CD4-positive, alpha-beta T cell (primary cell): ENCODE data around the gene KCNQ1. TPM values are rescaled to one million over a fixed set of nuclear protein-coding genes. Genes with fewer than 3 reads are reported as not detected.

Experiments
- ATAC-seq: fragments of 200-7000 bp; cut with Tn5 transposase; one replicate; pipeline ENCODE4 v1.10.0; 2022; ENCODE audit warnings: mild to moderate bottlenecking; ENCODE audit not compliant: poor library complexity
- CTCF ChIA-PET: fragments of 350-600 bp; sonication (Branson Sonifier 250); formaldehyde crosslinking; loops from one replicate; lab custom pipeline; 2021; ENCODE audit warnings: antibody characterized with exemption, inconsistent platforms; lab: Charles Lee
- POLR2A ChIA-PET: fragments of 350-600 bp; sonication (Branson Sonifier 250); formaldehyde crosslinking; loops from one replicate; lab custom pipeline; 2021; ENCODE audit warnings: antibody characterized with exemption, inconsistent platforms; lab: Charles Lee
- DNase-seq, 14 experiments: peaks; one replicate each; pipeline ENCODE4 v3.0.0-alpha.2; 2013 to 2020; ENCODE audit warnings: mixed read lengths in 2 of 14
- H3K27ac ChIP-seq, 2 donors: one replicate each; pipeline versions ENCODE4 v1.5.1 to v1.7.0; 2013; ENCODE audit warnings: low read length in 2 of 2, low read depth in 1 of 2, mild to moderate bottlenecking in 1 of 2
- H3K27me3 ChIP-seq, 2 experiments: 1 replicate in 1 of 2; 2 replicates in 1 of 2; pipeline versions ENCODE4 v1.6.1 to v1.7.0; 2013; ENCODE audit warnings: low read length in 2 of 2, control low read depth in 1 of 2, mild to moderate bottlenecking in 1 of 2, moderate library complexity in 1 of 2; ENCODE audit not compliant: insufficient read depth in 2 of 2, control insufficient read depth in 1 of 2
- H3K36me3 ChIP-seq: one replicate; pipeline ENCODE4 v1.6.1; 2013; ENCODE audit warnings: low read length, control low read depth; ENCODE audit not compliant: insufficient read depth
- H3K4me1 ChIP-seq: one replicate; pipeline ENCODE4 v1.6.1; 2013; ENCODE audit warnings: low read length, control low read depth; ENCODE audit not compliant: insufficient read depth
- H3K4me3 ChIP-seq: one replicate; pipeline ENCODE4 v1.5.1; 2013; ENCODE audit warnings: mild to moderate bottlenecking, low read length, moderate library complexity
- H3K9me3 ChIP-seq, 2 experiments: 1 replicate in 1 of 2; 2 replicates in 1 of 2; pipeline versions ENCODE4 v1.6.1 to v1.7.0; 2013; ENCODE audit warnings: low read length in 2 of 2, mild to moderate bottlenecking in 2 of 2, control low read depth in 1 of 2, moderate library complexity in 1 of 2; ENCODE audit not compliant: control insufficient read depth in 1 of 2, insufficient read depth in 1 of 2
- H3K27ac Mint-ChIP-seq: one replicate; pipeline ENCODE4 v1.8.0; 2020; ENCODE audit warnings: mixed read lengths
- H3K27me3 Mint-ChIP-seq: one replicate; pipeline ENCODE4 v1.8.0; 2021; ENCODE audit warnings: mixed read lengths
- H3K36me3 Mint-ChIP-seq: one replicate; pipeline ENCODE4 v1.8.0; 2021; ENCODE audit warnings: low read depth, mixed read lengths
- H3K4me1 Mint-ChIP-seq: one replicate; pipeline ENCODE4 v1.8.0; 2021; ENCODE audit warnings: low read depth, mixed read lengths
- H3K4me3 Mint-ChIP-seq: one replicate; pipeline ENCODE4 v1.8.0; 2020; ENCODE audit warnings: mild to moderate bottlenecking, mixed read lengths
- H3K9me3 Mint-ChIP-seq: one replicate; pipeline ENCODE4 v1.8.0; 2020; ENCODE audit warnings: mixed read lengths
- intact Hi-C, 2 experiments: fragments of 100-400 bp; cut with DNase I in 1 of 2; cut with micrococcal nuclease in 1 of 2; formaldehyde crosslinking; loops; one replicate each; pipeline versions ENCODE4 v1.15.1 to v1.9.0; 2023 to 2025; cut with DNase I, micrococcal nuclease
- total RNA-seq, 174 experiments: library from RNA in 2 of 174; stranded (reverse) in 2 of 174; gene quantifications; one replicate each; pipeline ENCODE4 v1.2.3 and lab custom pipeline; 2021 to 2026
- TF ChIP-seq, protein P1 (sequence below): fragments of 200-600 bp; IDR thresholded peaks from one replicate; pipeline ENCODE4 v1.8.0; 2022; ENCODE audit warnings: antibody characterized with exemption, mild to moderate bottlenecking

The KCNQ1 gene
- total RNA-seq, 2 experiments from 2014 or later = 31.3 to 33.1 TPM

- intact Hi-C loops = no loop called here
- Histone ChIP-seq H3K9me3 (peaks cover 0 to 8% of the 10 kb centered on the region in 2 experiments), H3K4me3 (no peak overlapping the region), H3K36me3 (no peaks in the 10 kb centered on the region), H3K4me1 (peaks cover 17% of the 10 kb centered on the region), H3K27me3 (no peaks in the 10 kb centered on the region), H3K27ac (no peak overlapping the region)
- no peaks in the 10 kb centered on the region for H3K27me3 Mint-ChIP-seq
- peaks cover 16% of the 10 kb centered on the region for H3K36me3 Mint-ChIP-seq
- ChIA-PET CTCF (no interaction called here), POLR2A (no interaction called here)
- H3K4me3 Mint-ChIP-seq = no peak overlapping the region
- DNase-seq = peak in 2 of 14 experiments; percentile 1 to 17
- no peak for ATAC-seq
- TF ChIP-seq, protein P1, sequence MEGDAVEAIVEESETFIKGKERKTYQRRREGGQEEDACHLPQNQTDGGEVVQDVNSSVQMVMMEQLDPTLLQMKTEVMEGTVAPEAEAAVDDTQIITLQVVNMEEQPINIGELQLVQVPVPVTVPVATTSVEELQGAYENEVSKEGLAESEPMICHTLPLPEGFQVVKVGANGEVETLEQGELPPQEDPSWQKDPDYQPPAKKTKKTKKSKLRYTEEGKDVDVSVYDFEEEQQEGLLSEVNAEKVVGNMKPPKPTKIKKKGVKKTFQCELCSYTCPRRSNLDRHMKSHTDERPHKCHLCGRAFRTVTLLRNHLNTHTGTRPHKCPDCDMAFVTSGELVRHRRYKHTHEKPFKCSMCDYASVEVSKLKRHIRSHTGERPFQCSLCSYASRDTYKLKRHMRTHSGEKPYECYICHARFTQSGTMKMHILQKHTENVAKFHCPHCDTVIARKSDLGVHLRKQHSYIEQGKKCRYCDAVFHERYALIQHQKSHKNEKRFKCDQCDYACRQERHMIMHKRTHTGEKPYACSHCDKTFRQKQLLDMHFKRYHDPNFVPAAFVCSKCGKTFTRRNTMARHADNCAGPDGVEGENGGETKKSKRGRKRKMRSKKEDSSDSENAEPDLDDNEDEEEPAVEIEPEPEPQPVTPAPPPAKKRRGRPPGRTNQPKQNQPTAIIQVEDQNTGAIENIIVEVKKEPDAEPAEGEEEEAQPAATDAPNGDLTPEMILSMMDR = no peak
- no peaks in the 10 kb centered on the region for H3K9me3 Mint-ChIP-seq
- peaks cover 22% of the 10 kb centered on the region for H3K4me1 Mint-ChIP-seq
- no peak overlapping the region for H3K27ac Mint-ChIP-seq
Observed at GRCh38 chr11:2777386-2777785, 332.6 kb downstream of the KCNQ1 start.

- intact Hi-C loops = no loop called here
- TF ChIP-seq, protein P1 = no peak
- peak in 2 of 14 experiments; percentile 8 to 30 for DNase-seq
- Histone ChIP-seq H3K27me3 (no peaks in the 10 kb centered on the region), H3K27ac (no peak overlapping the region), H3K36me3 (no peaks in the 10 kb centered on the region), H3K4me1 (peaks cover 12% of the 10 kb centered on the region), H3K4me3 (no peak overlapping the region), H3K9me3 (peaks cover 0 to 8% of the 10 kb centered on the region in 2 experiments)
- Mint-ChIP-seq H3K36me3 (peaks cover 17% of the 10 kb centered on the region), H3K9me3 (no peaks in the 10 kb centered on the region), H3K4me3 (no peak overlapping the region), H3K27ac (no peak overlapping the region), H3K27me3 (no peaks in the 10 kb centered on the region), H3K4me1 (peaks cover 18% of the 10 kb centered on the region)
- ChIA-PET POLR2A (no interaction called here), CTCF (no interaction called here)
- no peak for ATAC-seq
Observed at GRCh38 chr11:2777871-2778629, 333.2 kb downstream of the KCNQ1 start.

DNA sequence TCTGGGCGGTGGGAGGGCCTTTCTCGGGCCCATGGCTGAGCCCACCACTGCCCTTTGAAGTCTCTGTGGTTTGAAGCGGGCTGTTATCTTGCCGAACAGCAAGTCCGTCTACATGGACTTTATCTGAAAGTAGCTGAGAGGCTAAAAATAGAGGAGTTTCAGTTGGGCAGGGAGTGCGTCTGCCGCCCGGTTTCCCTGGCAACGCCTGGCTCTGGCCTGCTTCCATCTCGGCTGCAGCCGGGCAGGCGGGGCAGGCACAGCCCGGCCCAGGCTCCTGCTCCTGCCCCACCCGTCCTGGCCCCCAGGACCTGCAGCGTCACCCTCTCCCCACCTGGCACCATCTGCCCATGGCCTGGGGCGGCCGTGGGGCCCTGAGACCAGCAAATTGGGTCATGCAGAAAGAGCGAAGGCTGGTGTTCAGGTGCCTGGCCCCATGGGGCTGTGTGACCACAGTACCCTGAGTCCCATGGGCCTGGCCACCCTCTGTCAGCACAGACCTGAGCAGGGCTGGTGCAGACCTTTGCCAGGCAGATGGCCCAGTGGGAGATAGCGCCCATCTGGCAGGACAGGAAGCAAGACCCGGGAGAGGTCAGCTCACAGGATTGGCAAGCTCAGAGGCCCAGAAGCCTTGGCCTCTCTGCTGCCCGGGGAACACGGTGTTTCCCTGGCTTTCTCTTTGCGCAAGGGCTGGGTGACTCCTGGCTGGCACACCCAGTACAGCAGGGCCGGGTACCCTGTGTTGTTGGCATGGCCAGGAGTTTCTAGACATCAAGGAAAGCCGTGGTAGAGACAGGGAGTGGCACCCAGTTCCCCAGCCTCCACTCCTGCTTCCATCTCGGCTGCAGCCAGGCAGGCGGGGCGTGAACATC, 334.1 kb downstream of the KCNQ1 start:
- no peak for ATAC-seq
- DNase-seq = peak in 3 of 14 experiments; percentile 3 to 28 (median 8)
- Histone ChIP-seq H3K27me3 (no peaks in the 10 kb centered on the region), H3K36me3 (no peaks in the 10 kb centered on the region), H3K9me3 (peaks cover 0 to 8% of the 10 kb centered on the region in 2 experiments), H3K27ac (no peak overlapping the region), H3K4me3 (no peak overlapping the region), H3K4me1 (peaks cover 12% of the 10 kb centered on the region)
- Mint-ChIP-seq H3K4me3 (no peak overlapping the region), H3K27me3 (no peaks in the 10 kb centered on the region), H3K27ac (no peak overlapping the region), H3K36me3 (peaks cover 19% of the 10 kb centered on the region), H3K9me3 (no peaks in the 10 kb centered on the region), H3K4me1 (peaks cover 10% of the 10 kb centered on the region)
- CTCF ChIA-PET = no interaction called here
- intact Hi-C loops = no loop called here
- POLR2A ChIA-PET = no interaction called here
- TF ChIP-seq, protein P1 = no peak
